K562 (cell line): ENCODE results near the gene UBE2M. TPM values are rescaled to one million over a fixed set of nuclear protein-coding genes. Genes with fewer than 3 reads are reported as not detected.

Experiments used
- DACH1 ChIP-seq: fragments of 450-650 bp; IDR thresholded peaks from 2 replicates; pipeline ENCODE4 v1.6.1; 2018; ENCODE audit not compliant: partially characterized antibody
- ELK1 ChIP-seq: sonication (generic); formaldehyde crosslinking; IDR thresholded peaks from 2 replicates; pipeline ENCODE4 v1.8.1; 2022; ENCODE audit warnings: missing genetic modification reagents
- FOXA1 ChIP-seq: fragments of 450-650 bp; IDR thresholded peaks from 2 replicates; pipeline ENCODE4 v1.6.1; 2016; ENCODE audit warnings: mild to moderate bottlenecking, borderline replicate concordance
- HDGF ChIP-seq: fragments of 450-650 bp; IDR thresholded peaks from 2 replicates; pipeline ENCODE4 v1.6.1; 2016
- JUN ChIP-seq, 2 experiments: sonication (generic) in 1 of 2; formaldehyde crosslinking in 1 of 2; IDR thresholded peaks; 2 replicates each; pipeline versions ENCODE4 v1.6.1 to v1.8.0; 2012 to 2022; ENCODE audit warnings: borderline replicate concordance in 2 of 2, mild to moderate bottlenecking in 2 of 2, improper control_type of control experiment in 1 of 2, low read depth in 1 of 2, low read length in 1 of 2, missing genetic modification reagents in 1 of 2
- MAFK ChIP-seq: IDR thresholded peaks from 2 replicates; pipeline ENCODE4 v1.6.1; 2011; ENCODE audit warnings: low read length, improper control_type of control experiment
- MTF1 ChIP-seq: fragments of 250-450 bp; sonication (Bioruptor Pico); IDR thresholded peaks from 2 replicates; pipeline ENCODE4 v1.9.0; 2021; ENCODE audit warnings: moderate library complexity, mild to moderate bottlenecking, inconsistent platforms, borderline replicate concordance
- NCOA2 ChIP-seq, 2 experiments: fragments of 450-650 bp; IDR thresholded peaks; 2 replicates each; pipeline ENCODE4 v1.6.1; 2018; ENCODE audit warnings: mild to moderate bottlenecking in 2 of 2, moderate library complexity in 1 of 2; ENCODE audit not compliant: partially characterized antibody in 2 of 2
- POLR2AphosphoS2 ChIP-seq: IDR thresholded peaks from 2 replicates; pipeline ENCODE4 v1.6.1; 2012; ENCODE audit warnings: low read length, improper control_type of control experiment
- POLR2AphosphoS5 ChIP-seq: IDR thresholded peaks from 2 replicates; pipeline ENCODE4 v1.6.1; 2011; ENCODE audit warnings: mild to moderate bottlenecking, low read depth, low read length, moderate library complexity; ENCODE audit not compliant: control insufficient read depth, insufficient read depth
- POLR2B ChIP-seq: fragments of 450-650 bp; IDR thresholded peaks from 2 replicates; pipeline ENCODE4 v1.6.1; 2018; ENCODE audit warnings: low read depth; ENCODE audit not compliant: partially characterized antibody
- PTTG1 ChIP-seq: fragments of 450-650 bp; IDR thresholded peaks from 2 replicates; pipeline ENCODE4 v1.6.1; 2016; ENCODE audit warnings: low read depth, mild to moderate bottlenecking, missing genetic modification characterization, missing compliant biosample characterization
- RBM22 ChIP-seq: fragments of 200-400 bp; formaldehyde crosslinking; IDR thresholded peaks from 2 replicates; pipeline ENCODE4 v1.6.1; 2018; ENCODE audit warnings: low read length, low read depth; ENCODE audit not compliant: poor library complexity, severe bottlenecking
- SAFB ChIP-seq: fragments of 200-400 bp; formaldehyde crosslinking; IDR thresholded peaks from 2 replicates; pipeline ENCODE4 v1.6.1; 2017; ENCODE audit warnings: low read depth, low read length, borderline replicate concordance
- SRSF3 ChIP-seq: fragments of 200-400 bp; formaldehyde crosslinking; IDR thresholded peaks from 2 replicates; pipeline ENCODE4 v1.6.1; 2016; ENCODE audit warnings: mild to moderate bottlenecking, low read length, moderate library complexity; ENCODE audit not compliant: insufficient read depth
- STAG1 ChIP-seq: sonication (generic); formaldehyde crosslinking; IDR thresholded peaks from 2 replicates; pipeline ENCODE4 v1.5.0; 2020; ENCODE audit warnings: missing genetic modification reagents, borderline replicate concordance
- THRB ChIP-seq: fragments of 450-650 bp; formaldehyde crosslinking; conservative IDR thresholded peaks from 2 replicates; pipeline ENCODE4 v1.4.0; 2022; ENCODE audit warnings: mild to moderate bottlenecking, missing genetic modification characterization
- polyA plus RNA-seq, 8 experiments: library from polyadenylated mRNA; depleted of rRNA in 4 of 8; stranded (reverse) in 5 of 8; unstranded in 3 of 8; fragments of >200 nt; fragmentation: Nextera tagmentation in 2 of 8; fragmentation: Illumina TruSeq in 1 of 8; extraction: Ambion mirVana in 2 of 8; extraction: Trizol in 1 of 8; gene quantifications; 2 replicates each; pipeline versions ENCODE4 v1.2.1 to v1.2.3, GENCODE V29; 2011 to 2014; ENCODE audit warnings: inconsistent platforms in 1 of 8, missing spikeins in 1 of 8
- total RNA-seq, 7 experiments: library from RNA; depleted of rRNA in 6 of 7; stranded (reverse); fragments of >200 nt in 6 of 7; fragmentation: Illumina TruSeq in 2 of 7; extraction: Trizol in 2 of 7; gene quantifications; 2 replicates each; pipeline versions ENCODE4 v1.2.1 to v1.2.3, GENCODE V29; 2011 to 2021; ENCODE audit warnings: low replicate concordance in 1 of 7
- TF ChIP-seq, protein P1 (sequence below): fragments of 250-450 bp; sonication (Bioruptor Pico); IDR thresholded peaks from 2 replicates; pipeline ENCODE4 v1.8.0; 2022; ENCODE audit warnings: inconsistent platforms, mild to moderate bottlenecking, moderate library complexity, borderline replicate concordance
- TF ChIP-seq, protein P2 (sequence below), 2 experiments: fragments of 450-650 bp; IDR thresholded peaks; 2 replicates each; pipeline ENCODE4 v1.6.1; 2016

UBE2M gene
- total and polyA plus RNA-seq, 9 of the 15 experiments (the other 6 are each of a cell fraction or from before 2014, with no cell fraction given) = 0.92 to 163 (median 85.7) TPM

GRCh38 chr19:58572818-58573657 is 14.6 kb upstream of the UBE2M start, which contains the start of gene MZF1 (continued):
- TF ChIP-seq FOXA1 (no peak), POLR2AphosphoS5 (no peak), SAFB (no peak), DACH1 (no peak), HDGF (0 out of 2 replicates have a peak, but pooled peaks have one; percentile 23), RBM22 (peak; percentile 100), JUN (IDR thresholded peaks at IDR 0.05; ENCODE audit: borderline replicate concordance, low read depth, low read length) (peak; percentile 65), JUN (CRISPR knock-in tag; IDR thresholded peaks at IDR 0.05; ENCODE audit: borderline replicate concordance) (peak; percentile 64; the same call in 1 of the 2 replicates), THRB (CRISPR knock-in tag) (peak; percentile 92), MAFK (no peak), SRSF3 (no peak), PTTG1 (tag) (no peak), MTF1 (CRISPR knock-in tag) (no peak), STAG1 (CRISPR knock-in tag) (no peak), ELK1 (no peak), POLR2B (peak; percentile 78), NCOA2 (IDR thresholded peaks at IDR 0.05; ENCODE audit: partially characterized antibody in 2 of 2) (no peak), POLR2AphosphoS2 (no peak)
- TF ChIP-seq, protein P1, sequence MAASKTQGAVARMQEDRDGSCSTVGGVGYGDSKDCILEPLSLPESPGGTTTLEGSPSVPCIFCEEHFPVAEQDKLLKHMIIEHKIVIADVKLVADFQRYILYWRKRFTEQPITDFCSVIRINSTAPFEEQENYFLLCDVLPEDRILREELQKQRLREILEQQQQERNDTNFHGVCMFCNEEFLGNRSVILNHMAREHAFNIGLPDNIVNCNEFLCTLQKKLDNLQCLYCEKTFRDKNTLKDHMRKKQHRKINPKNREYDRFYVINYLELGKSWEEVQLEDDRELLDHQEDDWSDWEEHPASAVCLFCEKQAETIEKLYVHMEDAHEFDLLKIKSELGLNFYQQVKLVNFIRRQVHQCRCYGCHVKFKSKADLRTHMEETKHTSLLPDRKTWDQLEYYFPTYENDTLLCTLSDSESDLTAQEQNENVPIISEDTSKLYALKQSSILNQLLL (CRISPR knock-in tag) = no peak
- TF ChIP-seq, protein P2, sequence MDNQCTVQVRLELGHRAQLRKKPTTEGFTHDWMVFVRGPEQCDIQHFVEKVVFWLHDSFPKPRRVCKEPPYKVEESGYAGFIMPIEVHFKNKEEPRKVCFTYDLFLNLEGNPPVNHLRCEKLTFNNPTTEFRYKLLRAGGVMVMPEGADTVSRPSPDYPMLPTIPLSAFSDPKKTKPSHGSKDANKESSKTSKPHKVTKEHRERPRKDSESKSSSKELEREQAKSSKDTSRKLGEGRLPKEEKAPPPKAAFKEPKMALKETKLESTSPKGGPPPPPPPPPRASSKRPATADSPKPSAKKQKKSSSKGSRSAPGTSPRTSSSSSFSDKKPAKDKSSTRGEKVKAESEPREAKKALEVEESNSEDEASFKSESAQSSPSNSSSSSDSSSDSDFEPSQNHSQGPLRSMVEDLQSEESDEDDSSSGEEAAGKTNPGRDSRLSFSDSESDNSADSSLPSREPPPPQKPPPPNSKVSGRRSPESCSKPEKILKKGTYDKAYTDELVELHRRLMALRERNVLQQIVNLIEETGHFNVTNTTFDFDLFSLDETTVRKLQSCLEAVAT (IDR thresholded peaks at IDR 0.05) = peak; percentile 61 to 73; a peak in 3 of 4 replicates
